OCI-M1 (cell line): Measurements from ENCODE around the gene FNBP1L.
A peak's percentile ranks its signal among the peaks of the same experiment; 100 is the strongest.
"Not testable (repeated sequence)": the region's sequence is repeated elsewhere in the genome, so short reads cannot be mapped to it uniquely, and the experiment has no call there.

Source experiments
- DNase-seq: peaks from one replicate; lab custom pipeline; 2025; lab: John Stamatoyannopoulos, UW

The FNBP1L gene

DNA sequence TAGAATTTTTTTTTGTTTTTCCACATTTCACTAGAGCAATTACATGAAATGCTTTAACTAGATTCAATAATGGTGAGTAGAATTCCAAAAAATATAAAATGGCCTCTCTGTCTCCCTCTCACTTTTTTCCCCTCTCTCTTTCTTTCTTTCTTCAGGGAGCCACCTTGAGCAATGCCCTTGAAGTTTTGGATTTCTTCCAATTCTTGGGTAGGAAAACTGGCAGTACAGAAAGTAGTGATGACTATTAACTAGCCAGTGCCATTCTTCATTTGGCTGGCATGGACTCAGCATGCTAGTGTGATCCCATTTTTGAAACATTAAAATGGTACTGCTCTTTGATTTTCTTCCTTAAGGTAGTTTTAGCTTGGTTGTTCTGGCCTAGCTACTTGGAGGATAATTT is 4.5 kb upstream of the FNBP1L start:
- DNase-seq, result no peak

DNA sequence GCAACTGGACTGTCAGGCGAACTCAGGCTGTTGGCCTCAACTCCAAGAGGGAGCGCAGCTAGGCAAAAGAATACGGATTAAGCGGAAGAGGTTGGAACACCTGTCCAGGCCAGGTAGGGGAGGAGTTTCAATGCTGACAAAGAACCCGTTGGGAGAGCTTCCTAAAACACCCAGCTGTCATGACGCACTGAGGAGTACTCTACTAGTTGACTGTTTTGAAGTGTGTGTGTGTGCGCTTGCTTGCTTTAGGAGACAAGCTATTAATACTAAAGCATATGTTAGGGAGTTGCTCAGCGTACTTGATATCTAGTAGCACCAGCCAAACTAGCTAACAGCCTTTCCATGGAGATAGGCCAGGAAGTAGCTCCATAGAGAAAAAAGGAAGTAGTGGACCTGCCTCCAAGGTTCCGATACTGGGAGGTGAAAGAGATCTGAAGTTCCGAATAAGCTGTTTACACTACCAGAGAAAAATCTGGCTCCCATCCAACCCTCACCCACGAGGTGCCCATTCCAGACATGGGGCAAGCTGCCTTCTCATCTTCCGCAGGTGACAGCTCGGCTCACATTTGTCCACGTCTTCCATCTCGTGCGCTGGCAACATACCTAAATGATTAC is 974 bp upstream of the FNBP1L start:
- DNase-seq, result peak; percentile 85

DNA sequence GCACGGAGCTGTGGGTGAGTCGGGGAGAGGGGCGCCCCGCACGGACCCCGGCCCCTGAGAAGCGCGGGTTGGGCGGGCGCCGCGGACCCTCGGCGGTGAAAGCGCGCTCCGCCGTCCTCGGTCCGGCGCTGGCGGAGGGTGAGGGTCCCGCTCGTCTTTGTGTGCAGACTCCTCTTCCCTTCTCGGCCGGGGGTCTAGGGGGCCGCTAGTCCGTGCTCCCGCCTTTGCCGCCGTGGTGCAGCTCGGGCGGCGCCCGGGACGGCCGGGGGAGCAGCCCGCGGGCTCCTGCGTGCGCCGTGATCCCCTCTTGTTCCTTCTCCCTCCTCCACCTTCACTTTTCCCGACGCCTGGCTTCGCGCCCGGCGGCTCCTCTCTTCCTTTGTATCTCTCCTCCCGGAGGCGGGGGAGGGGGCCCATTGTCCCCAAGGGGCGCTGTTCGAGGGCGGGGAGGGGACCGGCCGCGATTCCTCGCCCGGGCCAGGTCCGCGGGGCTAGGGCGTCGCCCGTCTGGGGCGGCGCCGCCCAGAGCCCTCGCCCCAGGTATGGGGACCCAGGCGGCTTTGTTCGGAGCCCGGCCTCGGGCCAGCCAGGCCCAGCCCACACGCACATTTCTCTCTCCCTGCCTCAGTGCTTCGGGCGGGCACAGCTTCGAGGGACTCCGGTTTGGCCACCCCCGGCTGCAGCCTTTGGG is 519 bp downstream of the FNBP1L start:
- DNase-seq, result peak; percentile 46

DNA sequence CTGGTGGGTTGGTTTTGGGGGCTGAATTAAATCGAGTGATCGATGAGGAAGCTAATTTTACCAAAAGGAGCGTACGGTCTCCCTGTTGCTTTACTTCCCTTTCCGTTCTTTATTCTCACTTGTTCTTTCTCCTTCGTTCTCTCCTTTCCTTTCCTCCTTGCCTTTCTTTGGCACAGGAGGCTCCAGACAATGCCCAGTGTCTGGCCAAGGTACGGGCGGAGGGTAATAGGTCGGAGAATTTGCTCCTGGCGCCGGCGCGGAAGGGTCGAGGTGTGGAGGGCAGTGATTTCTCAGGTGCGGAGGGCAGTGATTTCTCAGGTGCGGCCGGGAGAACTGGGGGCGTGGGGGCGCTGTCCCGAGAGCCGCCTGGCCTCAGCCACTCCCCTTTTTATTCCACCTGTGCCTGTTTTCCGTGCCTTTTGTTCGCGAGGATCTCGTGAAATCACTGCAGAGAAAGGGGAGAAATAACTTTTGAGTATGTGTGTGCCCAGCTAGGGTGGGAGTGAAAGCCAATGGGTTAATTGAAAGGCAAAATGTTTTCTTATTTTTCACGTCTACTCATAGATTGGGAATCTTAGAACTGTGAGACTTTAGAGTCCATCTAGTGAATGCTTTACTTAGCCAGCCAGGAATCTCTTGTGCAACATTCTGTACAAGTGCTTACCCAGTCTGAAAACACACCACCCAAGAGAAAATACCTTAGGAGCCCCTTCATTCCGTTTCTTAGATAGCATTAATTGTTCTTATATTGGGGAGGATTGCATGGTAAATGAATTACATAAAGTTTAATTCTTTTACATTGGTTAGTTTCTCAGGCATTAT is 1.3 kb downstream of the FNBP1L start:
- DNase-seq, result no peak

DNA sequence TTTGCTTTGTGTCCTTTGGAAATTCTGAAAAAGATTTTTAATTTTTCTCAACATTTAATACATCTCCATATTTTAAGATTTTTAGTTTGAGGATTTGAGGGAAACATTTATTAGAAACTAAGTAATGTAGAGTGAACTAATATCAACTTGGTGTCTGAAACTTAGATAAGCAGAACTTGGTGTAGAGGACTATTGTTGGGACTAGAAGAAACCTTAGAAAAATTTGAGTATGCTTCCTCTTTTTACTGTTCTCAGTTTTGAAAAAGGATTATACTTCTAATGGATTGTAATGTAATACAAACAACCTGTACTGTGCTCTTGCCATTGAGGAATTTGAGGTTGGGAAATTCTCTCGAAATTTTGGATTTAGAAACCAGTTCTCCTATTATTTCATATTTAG is 2.4 kb downstream of the FNBP1L start:
- peak; percentile 66 for DNase-seq

DNA sequence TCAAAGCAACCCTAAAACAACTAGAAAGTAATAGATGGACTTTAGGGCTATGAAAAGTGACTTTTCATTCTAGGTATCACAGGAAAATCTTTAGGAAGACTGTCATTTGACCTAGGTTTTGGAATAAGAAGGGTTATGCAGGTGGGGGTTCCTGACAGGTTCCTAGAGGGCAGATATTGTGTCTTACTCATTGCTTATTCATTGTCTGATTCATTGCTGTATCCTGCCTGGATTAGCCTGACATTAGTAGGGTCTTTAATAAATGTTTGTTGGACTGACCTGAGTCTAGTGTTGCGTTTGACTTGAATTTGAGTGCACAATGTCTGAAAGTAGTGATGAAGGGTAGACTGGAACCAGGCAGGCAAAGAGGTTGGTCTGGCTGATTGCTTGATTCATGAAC is 6.0 kb downstream of the FNBP1L start:
- no peak for DNase-seq

DNA sequence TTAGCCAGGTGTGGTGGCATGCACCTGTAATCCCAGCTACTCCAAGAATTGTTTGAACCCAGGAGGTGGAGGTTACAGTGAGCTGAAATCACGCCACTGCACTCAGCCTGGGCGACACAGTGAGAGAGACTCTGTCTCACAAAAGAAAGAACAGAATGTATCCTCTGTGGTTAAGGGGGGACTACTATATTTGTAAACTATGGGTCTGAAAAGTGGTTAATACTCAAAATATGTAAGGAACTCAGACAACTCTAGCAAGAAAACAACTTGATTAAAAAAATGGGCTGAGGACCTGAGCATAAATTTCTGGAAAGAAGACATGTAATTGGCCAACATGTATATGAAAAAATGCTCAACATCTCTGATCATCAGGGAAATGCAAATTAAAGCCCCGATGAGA is 11.2 kb downstream of the FNBP1L start:
- DNase-seq, result no peak

DNA sequence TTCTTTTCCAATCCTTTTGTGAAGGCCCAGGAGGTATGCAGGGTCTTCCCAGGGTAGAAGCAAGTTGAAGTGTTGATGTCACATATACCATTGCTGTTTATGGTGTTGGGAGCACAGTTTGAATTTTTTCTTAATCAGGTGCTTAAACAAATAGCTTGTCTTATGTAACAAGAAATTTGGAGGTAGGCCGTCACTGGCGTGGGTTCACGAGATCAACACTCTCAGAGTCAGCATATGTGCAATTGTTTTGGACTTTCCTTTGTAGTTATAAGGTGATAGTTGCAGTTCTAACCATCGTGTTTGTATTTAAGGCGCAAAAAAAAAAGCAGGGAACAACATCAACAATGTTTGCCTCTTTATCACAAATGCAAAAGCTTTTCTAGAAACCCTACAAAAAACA is 13.3 kb downstream of the FNBP1L start:
- DNase-seq, result no peak

DNA sequence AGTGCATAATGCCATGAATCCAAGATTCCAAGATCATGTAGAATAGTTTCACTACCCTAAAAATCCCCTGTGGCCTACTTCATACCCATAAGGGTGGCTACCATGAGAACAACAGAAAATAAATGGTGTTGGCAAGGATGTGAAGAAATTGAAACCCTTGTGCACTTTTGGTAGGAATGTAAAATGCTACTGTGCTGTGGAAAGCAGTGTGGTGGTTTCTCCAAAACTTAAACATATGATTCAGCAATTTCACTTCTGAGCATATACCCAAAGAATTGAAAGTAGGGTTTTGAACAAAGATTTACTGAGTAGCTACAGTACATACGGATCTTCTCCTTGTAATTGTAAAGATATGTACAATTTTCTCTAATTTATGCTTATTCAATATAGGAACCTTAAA is 16.0 kb downstream of the FNBP1L start:
- DNase-seq, result peak; percentile 41

- DNase-seq, result not testable (repeated sequence)
Measured at GRCh38 chr1:93465371-93466082, 17.6 kb downstream of the FNBP1L start.

GRCh38 chr1:93467606-93468005 is 19.7 kb downstream of the FNBP1L start:
- no peak for DNase-seq

DNA sequence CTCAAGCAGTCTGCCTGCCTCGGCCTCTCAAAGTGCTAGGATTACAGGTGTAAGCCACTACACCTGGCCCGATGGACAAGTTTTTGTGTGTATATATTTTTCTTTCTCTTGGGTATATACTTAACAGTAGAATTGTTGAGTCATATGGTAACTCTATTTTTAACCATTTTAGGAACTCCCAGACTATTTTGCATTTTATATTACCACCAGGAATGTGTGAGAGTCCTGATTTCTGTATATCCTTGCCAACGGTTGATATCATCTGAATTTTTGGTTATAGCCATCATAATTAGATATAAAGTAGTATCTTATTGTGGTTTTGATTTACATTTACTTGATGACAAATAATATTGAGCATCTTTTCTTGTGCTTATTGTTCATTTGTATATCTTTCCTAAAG is 20.7 kb downstream of the FNBP1L start:
- no peak for DNase-seq

DNA sequence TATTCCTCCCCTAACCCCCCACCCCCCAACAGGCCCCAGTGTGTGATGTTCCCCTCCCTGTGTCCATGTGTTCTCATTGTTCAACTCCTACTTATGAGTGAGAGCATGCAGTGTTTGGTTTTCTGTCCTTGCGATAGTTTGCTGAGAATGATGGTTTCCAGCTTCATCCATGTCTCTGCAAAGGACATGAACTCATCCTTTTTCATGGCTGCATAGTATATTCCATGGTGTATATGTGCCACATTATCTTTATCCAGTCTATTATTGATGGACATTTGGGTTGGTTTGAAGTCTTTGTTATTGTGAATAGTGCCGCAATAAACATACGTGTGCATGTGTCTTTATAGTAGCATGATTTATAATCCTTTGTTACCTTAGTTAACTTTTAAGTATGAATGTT is 21.3 kb downstream of the FNBP1L start:
- DNase-seq, result not testable (repeated sequence)

GRCh38 chr1:93471284-93471683 is 23.4 kb downstream of the FNBP1L start:
- no peak for DNase-seq

- DNase-seq, result peak; percentile 6
Measured at GRCh38 chr1:93471911-93472310, 24.0 kb downstream of the FNBP1L start.

- DNase-seq, result no peak
Measured at GRCh38 chr1:93474321-93474720, 26.4 kb downstream of the FNBP1L start.

DNA sequence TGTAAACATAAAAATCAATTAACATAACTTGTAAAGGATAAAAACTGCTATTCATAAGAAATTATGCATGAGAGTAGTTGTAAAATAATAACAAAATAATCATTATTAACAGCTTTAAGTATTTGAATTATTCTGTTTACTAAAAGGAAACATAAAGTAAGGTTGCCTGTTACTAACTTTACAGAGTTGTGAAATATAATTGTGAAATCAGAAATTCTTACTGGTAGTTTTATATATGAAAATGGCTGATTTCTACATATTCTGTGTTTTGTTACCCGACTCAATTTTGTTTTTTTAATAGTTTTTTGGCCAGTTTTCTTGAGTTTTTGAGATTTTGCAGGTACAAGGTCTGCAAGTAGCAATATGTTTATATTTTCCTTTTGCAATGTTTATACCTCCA is 27.8 kb downstream of the FNBP1L start:
- no peak for DNase-seq

GRCh38 chr1:93479133-93479745 is 31.3 kb downstream of the FNBP1L start:
- DNase-seq, result peak; percentile 9

DNA sequence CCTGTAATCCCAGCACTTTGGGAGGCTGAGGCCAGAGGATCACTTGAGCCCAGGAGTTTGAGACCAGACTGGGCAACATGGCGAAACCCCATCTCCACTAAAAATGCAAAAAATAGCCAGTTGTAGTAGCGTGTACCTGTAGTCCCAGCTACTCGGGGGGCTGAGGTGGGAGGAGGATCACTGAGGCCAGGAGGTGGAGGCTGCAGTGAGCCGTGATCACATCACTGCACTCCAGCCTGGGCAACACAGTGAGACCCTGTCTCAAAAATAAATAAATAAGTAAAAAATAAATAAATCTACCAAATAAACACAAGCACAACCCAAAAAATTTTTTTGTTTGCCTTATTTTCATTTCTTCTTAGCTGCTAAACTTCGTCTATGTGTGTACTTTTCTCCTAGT is 34.0 kb downstream of the FNBP1L start:
- not testable (repeated sequence) for DNase-seq

DNA sequence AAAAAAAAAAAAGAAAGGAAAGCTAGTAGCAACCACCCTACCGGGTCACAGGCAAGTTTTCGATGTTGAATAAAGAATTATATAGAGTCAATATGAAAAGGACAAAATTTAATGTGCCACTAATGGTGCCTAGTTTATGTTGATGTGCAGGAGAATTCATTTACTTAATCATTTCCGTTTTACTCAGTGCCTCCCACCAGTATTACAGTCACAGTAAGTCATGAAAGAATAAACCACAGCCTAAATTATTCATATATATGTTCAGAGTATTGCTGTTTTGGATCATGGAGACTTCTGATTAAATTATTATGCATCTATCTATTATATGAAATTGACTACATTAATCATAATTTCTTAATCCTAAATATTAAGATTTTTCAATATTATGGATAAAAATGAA is 35.3 kb downstream of the FNBP1L start:
- DNase-seq, result no peak

DNA sequence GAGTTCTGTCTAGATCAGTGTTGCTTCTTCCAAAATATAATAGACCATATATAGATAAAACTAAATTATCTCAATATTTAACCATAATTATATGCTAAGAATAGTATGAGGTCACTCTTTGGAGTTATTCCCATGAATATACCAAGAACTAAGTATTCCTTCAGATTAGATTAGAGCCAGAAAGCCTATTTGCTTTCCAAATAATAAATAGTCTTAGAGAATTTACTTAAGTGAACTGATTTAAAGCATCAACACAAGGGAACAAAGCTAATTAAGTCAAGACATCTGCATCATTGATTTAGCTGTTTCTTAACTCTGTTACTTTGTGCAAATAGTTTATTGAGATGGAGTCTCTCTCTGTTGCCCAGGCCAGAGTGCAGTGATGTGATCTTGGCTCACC is 35.7 kb downstream of the FNBP1L start:
- DNase-seq, result no peak

DNA sequence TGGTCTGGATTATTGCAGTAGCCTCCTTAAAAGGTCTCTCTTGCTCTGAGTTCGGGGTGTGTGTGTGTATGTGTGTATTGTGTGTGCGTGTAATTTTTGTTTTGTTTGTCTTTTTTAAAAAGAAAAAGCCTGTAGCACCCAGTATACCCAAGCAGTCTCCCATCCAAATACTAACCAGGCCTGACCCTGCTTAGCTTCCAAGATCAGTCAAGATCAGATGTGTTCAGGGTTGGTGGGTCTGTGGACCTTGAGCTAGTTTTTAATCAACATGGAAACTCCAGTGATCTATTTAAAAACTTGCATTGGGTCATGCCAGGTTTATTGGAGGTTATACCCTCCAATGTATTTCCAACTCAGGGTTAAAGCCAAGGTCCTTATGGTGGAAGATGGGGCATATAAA is 40.3 kb downstream of the FNBP1L start:
- no peak for DNase-seq
